Measurements from ENCODE around the gene MRGPRE. TPM values are rescaled to one million over a fixed set of nuclear protein-coding genes. Genes with fewer than 3 reads are reported as not detected.
"Not testable (repeated sequence)": the region's sequence is repeated elsewhere in the genome, so short reads cannot be mapped to it uniquely, and the experiment has no call there.

Gene MRGPRE, protein sequence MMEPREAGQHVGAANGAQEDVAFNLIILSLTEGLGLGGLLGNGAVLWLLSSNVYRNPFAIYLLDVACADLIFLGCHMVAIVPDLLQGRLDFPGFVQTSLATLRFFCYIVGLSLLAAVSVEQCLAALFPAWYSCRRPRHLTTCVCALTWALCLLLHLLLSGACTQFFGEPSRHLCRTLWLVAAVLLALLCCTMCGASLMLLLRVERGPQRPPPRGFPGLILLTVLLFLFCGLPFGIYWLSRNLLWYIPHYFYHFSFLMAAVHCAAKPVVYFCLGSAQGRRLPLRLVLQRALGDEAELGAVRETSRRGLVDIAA
- not detected in 2 replicates for total RNA-seq
- long read RNA-seq, result 0 reads

DNA sequence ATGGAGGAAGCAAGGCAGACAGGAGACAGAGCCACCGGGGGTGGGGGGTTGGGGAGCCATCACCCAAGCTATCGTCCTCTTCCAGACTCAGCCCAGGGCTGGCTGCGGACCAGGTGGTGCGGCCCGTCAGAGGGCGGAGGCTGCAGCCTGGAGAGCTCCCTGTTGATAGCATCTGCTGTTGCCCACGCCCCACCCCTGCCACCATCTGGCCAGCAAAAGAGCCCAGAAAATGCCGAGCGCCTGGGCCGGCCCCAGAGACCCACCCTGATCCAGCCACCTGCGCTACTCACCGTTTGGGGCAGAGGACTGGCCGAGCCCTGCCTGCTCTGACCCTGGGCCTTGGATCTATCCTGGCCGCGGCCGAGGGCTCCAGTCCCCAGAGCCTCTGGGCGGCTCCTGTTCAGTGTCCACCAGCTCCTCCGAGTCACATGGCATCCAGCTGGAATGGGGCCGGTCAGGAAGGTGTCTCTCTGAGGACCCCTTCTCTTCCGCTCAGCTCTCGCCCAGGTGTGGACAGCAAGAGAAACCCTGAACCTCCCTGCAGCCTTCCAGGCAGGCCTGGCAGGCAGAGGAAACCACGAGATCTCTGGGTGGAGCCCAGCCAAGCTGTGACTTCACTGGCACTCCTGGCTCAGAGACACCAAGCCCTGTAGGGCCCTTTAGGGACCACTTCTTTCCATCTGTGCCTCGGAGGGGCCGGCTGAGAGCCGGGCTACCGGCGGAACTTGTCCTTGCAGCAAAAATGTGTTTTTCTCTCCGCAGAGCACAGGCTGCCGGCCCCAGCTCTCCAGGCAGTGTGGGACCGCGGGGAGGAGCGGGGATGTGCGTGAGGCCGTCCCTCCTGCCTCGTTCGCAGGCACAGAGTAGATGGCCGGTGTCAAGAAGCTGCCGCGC is at the start of gene MRGPRE:
Gene MRGPRE (minus strand): TSS at position 567 of the 894 bp plus-strand sequence. CDS start 3,618 bp downstream, outside the sequence.
- peak; percentile 83 for DNase-seq (ENCODE audit: extremely low spot score, unreplicated experiment)
- H3K4me1 Mint-ChIP-seq (ENCODE audit: unreplicated experiment), result no peaks in the 10 kb centered on the region
- H3K36me3 Mint-ChIP-seq (ENCODE audit: unreplicated experiment), result no peaks in the 10 kb centered on the region
- H3K9me3 Mint-ChIP-seq (ENCODE audit: unreplicated experiment), result no peaks in the 10 kb centered on the region
- TF ChIP-seq, protein P1, sequence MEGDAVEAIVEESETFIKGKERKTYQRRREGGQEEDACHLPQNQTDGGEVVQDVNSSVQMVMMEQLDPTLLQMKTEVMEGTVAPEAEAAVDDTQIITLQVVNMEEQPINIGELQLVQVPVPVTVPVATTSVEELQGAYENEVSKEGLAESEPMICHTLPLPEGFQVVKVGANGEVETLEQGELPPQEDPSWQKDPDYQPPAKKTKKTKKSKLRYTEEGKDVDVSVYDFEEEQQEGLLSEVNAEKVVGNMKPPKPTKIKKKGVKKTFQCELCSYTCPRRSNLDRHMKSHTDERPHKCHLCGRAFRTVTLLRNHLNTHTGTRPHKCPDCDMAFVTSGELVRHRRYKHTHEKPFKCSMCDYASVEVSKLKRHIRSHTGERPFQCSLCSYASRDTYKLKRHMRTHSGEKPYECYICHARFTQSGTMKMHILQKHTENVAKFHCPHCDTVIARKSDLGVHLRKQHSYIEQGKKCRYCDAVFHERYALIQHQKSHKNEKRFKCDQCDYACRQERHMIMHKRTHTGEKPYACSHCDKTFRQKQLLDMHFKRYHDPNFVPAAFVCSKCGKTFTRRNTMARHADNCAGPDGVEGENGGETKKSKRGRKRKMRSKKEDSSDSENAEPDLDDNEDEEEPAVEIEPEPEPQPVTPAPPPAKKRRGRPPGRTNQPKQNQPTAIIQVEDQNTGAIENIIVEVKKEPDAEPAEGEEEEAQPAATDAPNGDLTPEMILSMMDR (IDR thresholded peaks at IDR 0.05), result no peak
- H3K4me3 Mint-ChIP-seq (ENCODE audit: unreplicated experiment), result no peak within 1 kb of the TSS
- peaks cover 37% of the 10 kb centered on the region for H3K27me3 Mint-ChIP-seq (ENCODE audit: unreplicated experiment)
- H3K27ac Mint-ChIP-seq (ENCODE audit: unreplicated experiment), result no peak within 1 kb of the TSS

DNA sequence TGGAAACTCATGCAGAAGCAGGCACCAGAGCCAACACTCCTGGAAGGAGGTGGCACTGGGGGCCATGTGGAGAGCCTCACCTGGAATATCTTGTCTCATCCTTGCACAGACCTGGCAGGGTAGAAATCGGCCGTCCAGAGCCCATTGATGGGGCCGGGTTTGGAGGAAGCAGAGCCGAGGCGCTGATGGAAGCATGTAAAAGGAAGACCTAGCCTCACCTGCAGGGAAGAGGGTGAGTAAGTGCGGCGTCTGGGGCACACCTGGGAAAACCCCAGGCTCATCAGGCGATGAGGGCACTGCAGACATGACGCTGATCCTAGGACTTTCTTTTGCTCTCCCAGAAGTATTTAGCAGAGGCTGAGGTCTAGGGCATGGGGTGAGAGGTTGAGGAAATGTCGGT is 48.9 kb upstream of the MRGPRE start:
- H3K27ac Mint-ChIP-seq (ENCODE audit: unreplicated experiment); H3K27me3 Mint-ChIP-seq (ENCODE audit: unreplicated experiment); DNase-seq (ENCODE audit: extremely low spot score, unreplicated experiment); H3K9me3 Mint-ChIP-seq (ENCODE audit: unreplicated experiment); H3K36me3 Mint-ChIP-seq (ENCODE audit: unreplicated experiment); H3K4me1 Mint-ChIP-seq (ENCODE audit: unreplicated experiment); H3K4me3 Mint-ChIP-seq (ENCODE audit: unreplicated experiment): not testable (repeated sequence)

DNA sequence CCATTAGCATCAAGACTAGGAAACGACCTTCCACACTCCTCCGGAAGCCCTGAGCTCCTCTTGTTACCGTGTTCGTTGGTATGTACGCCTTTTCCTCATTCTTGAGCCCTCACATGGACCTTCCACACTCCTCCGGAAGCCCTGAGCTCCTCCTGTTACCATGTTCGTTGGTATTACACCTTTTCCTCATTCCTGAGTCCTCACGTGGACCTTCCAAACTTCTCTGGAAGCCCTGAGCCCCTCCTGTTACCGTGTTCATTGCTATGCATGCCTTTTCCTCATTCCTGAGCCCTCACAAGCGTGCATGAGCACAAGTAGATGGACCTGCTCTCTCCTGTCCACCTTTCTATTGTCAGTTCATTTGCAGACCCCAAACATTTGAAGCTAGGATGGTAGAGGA is 48.4 kb upstream of the MRGPRE start:
- not testable (repeated sequence) for H3K4me3 Mint-ChIP-seq (ENCODE audit: unreplicated experiment); H3K27me3 Mint-ChIP-seq (ENCODE audit: unreplicated experiment); DNase-seq (ENCODE audit: extremely low spot score, unreplicated experiment); H3K9me3 Mint-ChIP-seq (ENCODE audit: unreplicated experiment); H3K4me1 Mint-ChIP-seq (ENCODE audit: unreplicated experiment); H3K36me3 Mint-ChIP-seq (ENCODE audit: unreplicated experiment); H3K27ac Mint-ChIP-seq (ENCODE audit: unreplicated experiment)

DNA sequence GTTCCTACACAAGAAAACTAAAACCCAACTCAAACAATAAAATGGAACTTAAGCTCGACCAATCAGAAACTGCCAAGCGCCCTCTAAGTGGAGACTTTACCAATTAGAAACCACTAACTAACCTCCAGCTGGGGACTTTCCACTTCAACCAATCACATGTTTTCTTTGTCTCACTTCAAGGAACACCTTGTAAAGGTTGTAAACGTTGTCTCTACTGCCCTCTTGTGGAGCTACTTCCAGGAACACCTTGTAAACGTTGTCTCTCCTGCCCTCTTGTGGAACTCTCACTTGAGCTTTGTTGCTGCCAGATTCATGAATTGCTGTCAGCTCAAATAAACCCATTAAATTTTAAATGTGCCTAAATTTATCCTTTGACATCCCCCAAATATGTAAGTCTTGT is 46.7 kb upstream of the MRGPRE start:
- not testable (repeated sequence) for H3K4me1 Mint-ChIP-seq (ENCODE audit: unreplicated experiment); H3K27ac Mint-ChIP-seq (ENCODE audit: unreplicated experiment); H3K9me3 Mint-ChIP-seq (ENCODE audit: unreplicated experiment); H3K36me3 Mint-ChIP-seq (ENCODE audit: unreplicated experiment); DNase-seq (ENCODE audit: extremely low spot score, unreplicated experiment); H3K27me3 Mint-ChIP-seq (ENCODE audit: unreplicated experiment); H3K4me3 Mint-ChIP-seq (ENCODE audit: unreplicated experiment)

DNA sequence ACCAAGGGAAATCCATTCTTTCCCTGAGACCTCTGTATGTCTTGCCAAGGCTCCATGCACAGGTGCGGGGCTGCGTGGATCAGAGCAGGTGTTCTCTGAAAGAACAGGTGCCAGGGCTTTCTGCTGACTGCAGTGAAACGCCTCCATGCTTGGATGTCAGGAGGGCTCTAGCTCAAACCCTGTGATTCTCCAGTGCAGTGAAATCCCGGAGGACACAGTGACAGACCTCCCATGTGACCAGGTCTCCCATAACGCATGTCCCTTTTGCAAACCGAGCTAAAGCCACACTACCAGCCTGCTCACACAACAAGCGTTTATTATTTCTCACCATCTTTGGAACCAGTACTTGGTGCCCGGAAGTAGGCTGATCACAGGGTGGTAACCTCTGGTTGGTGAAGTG is 41.4 kb upstream of the MRGPRE start:
- not testable (repeated sequence) for H3K27ac Mint-ChIP-seq (ENCODE audit: unreplicated experiment); H3K27me3 Mint-ChIP-seq (ENCODE audit: unreplicated experiment); H3K9me3 Mint-ChIP-seq (ENCODE audit: unreplicated experiment); H3K4me3 Mint-ChIP-seq (ENCODE audit: unreplicated experiment); H3K4me1 Mint-ChIP-seq (ENCODE audit: unreplicated experiment); H3K36me3 Mint-ChIP-seq (ENCODE audit: unreplicated experiment); DNase-seq (ENCODE audit: extremely low spot score, unreplicated experiment)

DNA sequence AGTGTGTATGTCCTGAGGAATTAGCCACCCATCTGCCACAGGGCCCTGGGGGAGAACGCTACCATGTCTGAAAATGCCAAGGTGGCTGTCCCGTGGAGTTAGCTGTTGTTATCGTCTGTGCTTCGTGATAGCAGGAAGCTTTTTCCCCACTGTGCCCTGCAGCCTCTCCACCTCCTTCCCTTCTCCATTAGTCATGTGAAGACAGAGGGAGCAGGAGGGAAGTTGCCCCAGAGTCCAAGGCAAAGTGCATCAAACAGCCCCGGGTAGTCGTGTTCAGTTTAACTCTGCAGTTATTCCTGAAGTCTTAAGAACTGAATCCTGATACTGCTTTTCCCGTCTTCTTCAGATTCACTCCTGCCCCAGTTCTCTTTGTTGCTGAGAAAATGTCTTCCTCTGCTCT is 30.3 kb upstream of the MRGPRE start:
- H3K27ac Mint-ChIP-seq (ENCODE audit: unreplicated experiment); H3K9me3 Mint-ChIP-seq (ENCODE audit: unreplicated experiment); H3K36me3 Mint-ChIP-seq (ENCODE audit: unreplicated experiment): not testable (repeated sequence)

DNA sequence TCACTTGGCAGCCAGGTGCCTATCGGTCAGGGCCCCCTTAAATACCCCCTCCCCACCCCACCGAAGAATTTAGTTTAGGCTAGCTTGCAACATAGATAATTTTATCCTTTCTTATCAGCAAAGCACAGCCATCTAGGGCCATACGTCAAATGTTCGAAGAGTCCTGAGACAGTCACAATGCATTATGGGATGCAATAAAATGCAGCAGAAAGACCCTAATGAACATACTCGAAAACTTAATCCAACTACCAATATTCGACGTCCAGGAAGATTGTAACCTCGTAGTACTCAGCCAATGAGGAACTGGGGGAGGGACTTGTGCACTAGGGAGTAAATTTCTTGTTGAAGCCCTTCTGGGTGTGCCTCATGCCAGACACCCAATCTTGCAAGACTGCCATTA is 29.6 kb upstream of the MRGPRE start:
- not testable (repeated sequence) for H3K27me3 Mint-ChIP-seq (ENCODE audit: unreplicated experiment); H3K9me3 Mint-ChIP-seq (ENCODE audit: unreplicated experiment)

More for the DNA sequence above, 30.3 kb upstream of the MRGPRE start:
- not testable (repeated sequence) for H3K4me1 Mint-ChIP-seq (ENCODE audit: unreplicated experiment); DNase-seq (ENCODE audit: extremely low spot score, unreplicated experiment); H3K4me3 Mint-ChIP-seq (ENCODE audit: unreplicated experiment); H3K27me3 Mint-ChIP-seq (ENCODE audit: unreplicated experiment)

DNA sequence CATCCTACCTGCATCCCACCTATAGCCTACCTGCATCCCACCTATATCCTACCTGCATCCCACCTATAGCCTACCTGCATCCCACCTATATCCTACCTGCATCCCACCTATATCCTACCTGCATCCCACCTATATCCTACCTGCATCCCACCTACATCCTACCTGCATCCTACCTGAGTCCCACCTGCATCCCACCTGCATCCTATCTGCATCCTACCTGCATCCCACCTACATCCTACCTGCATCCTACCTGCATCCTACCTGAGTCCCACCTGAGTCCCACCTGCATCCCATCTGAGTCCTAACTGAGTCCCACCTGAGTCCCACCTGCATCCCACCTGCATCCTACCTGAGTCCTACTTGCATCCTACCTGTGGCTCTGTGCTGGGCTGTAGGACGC is 25.3 kb upstream of the MRGPRE start:
- not testable (repeated sequence) for DNase-seq (ENCODE audit: extremely low spot score, unreplicated experiment); H3K4me3 Mint-ChIP-seq (ENCODE audit: unreplicated experiment); H3K27me3 Mint-ChIP-seq (ENCODE audit: unreplicated experiment); H3K4me1 Mint-ChIP-seq (ENCODE audit: unreplicated experiment); H3K9me3 Mint-ChIP-seq (ENCODE audit: unreplicated experiment); H3K36me3 Mint-ChIP-seq (ENCODE audit: unreplicated experiment); H3K27ac Mint-ChIP-seq (ENCODE audit: unreplicated experiment)

More for the DNA sequence above, 29.6 kb upstream of the MRGPRE start:
- H3K4me3 Mint-ChIP-seq (ENCODE audit: unreplicated experiment); H3K27ac Mint-ChIP-seq (ENCODE audit: unreplicated experiment); H3K4me1 Mint-ChIP-seq (ENCODE audit: unreplicated experiment); H3K36me3 Mint-ChIP-seq (ENCODE audit: unreplicated experiment); DNase-seq (ENCODE audit: extremely low spot score, unreplicated experiment): not testable (repeated sequence)

DNA sequence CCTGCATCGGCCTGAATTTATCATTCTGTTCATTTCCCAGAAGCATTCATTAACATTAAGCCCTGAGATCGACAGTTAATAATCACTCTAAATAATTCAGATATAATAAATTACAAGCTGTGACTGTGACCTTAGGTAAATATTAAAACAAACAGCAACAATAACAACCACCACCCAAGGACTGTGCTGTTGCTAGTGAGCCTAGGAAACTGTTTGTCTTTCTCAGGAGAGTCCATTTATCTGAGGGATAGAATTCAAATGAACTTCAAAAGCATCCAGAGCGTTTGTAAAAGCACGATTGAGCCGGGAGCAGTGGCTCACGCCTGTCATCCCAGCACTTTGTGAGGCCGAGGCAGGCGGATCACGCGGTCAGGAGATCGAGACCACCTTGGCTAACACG is 23.0 kb upstream of the MRGPRE start:
- not testable (repeated sequence) for H3K27me3 Mint-ChIP-seq (ENCODE audit: unreplicated experiment); H3K27ac Mint-ChIP-seq (ENCODE audit: unreplicated experiment); DNase-seq (ENCODE audit: extremely low spot score, unreplicated experiment); H3K4me3 Mint-ChIP-seq (ENCODE audit: unreplicated experiment); H3K4me1 Mint-ChIP-seq (ENCODE audit: unreplicated experiment); H3K9me3 Mint-ChIP-seq (ENCODE audit: unreplicated experiment); H3K36me3 Mint-ChIP-seq (ENCODE audit: unreplicated experiment)

DNA sequence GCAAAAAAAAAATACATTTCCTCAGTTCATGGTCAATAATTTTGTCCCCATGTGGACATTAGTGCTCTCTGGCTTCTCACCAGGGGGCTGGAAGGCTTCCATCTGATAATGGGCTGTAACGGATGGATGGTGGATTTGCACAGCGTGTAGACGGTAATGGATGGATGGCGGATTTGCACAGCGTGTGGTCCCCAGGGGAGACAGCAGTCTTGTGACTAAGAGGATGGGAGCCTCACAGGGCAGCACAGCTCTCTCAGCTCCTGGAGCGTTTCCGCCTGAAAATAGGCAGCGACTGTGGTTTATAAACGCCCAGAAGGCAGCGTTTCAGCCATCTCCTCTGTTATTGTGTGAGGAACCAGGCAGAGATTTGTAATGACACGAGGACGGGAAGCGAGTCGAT is 22.6 kb upstream of the MRGPRE start:
- H3K4me1 Mint-ChIP-seq (ENCODE audit: unreplicated experiment); H3K27ac Mint-ChIP-seq (ENCODE audit: unreplicated experiment); H3K4me3 Mint-ChIP-seq (ENCODE audit: unreplicated experiment); H3K9me3 Mint-ChIP-seq (ENCODE audit: unreplicated experiment); DNase-seq (ENCODE audit: extremely low spot score, unreplicated experiment); H3K27me3 Mint-ChIP-seq (ENCODE audit: unreplicated experiment); H3K36me3 Mint-ChIP-seq (ENCODE audit: unreplicated experiment): not testable (repeated sequence)
